HG02973 (cell line): Measurements from ENCODE around the gene ACOXL.
"Not testable (repeated sequence)": the region's sequence is repeated elsewhere in the genome, so short reads cannot be mapped to it uniquely, and the experiment has no call there.

Experiments
- ATAC-seq: cut with Tn5 transposase; IDR thresholded peaks from one replicate; pipeline ENCODE4 v1.9.1; 2021; ENCODE audit warnings: moderate library complexity; ENCODE audit not compliant: unreplicated experiment

The ACOXL gene

DNA sequence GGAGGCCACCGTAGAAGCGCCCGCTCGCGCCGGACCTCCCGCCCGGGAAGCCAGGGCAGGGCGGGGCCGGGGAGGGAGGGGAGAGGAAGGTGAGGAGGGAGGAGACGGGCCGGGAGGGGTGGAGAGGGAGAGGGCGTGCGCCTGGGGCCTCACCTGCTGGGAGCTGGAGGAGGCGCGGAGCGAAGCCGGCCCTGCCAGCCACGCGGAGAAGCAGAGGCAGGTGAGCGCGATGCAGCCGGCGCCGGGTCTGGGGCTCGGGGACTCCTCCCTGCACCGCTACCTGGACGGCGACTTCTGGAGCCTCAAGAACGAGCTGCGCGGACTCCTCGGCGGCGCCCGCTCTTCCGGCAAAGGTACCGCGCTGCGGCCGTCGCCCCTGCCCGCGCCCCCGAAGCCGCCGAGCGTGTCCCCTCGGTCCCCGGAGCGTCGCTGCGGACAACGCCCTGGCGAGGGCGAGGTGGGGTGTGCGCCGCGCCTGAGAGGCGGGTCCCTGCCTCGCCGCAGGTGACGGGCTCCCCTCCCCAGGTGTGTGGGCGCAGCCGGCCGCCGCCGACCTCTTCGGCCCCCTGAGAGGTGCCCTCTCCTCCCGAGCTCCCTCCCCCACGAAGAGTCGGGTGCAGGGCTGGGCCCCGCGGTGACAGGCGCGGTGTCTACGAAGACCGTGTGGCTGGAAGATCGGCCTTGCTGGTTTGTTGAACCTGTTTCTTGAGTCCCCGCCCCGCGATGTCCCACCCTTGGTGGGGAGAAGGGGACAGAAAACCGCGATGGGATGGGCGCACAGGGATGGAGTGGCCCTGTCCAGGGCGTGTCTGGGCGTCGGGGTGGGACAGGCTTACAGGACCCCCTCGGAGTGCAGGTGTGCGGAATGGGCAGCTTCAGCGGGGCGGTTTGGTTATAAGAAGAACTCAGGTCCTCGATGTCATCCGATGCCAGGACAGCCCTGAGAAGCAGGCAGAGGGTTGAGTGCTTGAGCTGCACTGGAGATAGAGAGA lies at the start of gene ACOXL:
Gene ACOXL (plus strand): TSS at position 152 of the 992 bp plus-strand sequence. CDS start 35,817 bp downstream, outside the sequence.
- ATAC-seq: no peak

DNA sequence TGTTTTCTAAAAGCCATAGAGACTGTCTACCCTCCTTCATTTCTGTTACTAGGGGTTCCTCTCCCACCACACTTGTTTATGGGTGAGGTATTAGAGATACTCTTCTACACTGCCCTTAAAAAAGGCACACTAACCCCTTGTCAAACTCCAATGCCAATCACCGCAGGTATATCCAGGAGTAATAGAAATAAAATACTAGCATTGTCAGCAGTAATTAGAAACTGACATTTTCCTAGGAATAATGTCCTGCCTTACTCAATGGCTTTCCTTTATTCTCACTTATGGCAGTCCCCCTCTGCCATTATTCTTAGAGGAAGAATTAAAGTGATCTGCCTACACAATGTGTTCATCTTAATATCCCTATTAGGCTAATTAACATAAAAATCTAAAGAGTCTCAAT lies 49.5 kb upstream of the ACOXL start:
- no peak for ATAC-seq

DNA sequence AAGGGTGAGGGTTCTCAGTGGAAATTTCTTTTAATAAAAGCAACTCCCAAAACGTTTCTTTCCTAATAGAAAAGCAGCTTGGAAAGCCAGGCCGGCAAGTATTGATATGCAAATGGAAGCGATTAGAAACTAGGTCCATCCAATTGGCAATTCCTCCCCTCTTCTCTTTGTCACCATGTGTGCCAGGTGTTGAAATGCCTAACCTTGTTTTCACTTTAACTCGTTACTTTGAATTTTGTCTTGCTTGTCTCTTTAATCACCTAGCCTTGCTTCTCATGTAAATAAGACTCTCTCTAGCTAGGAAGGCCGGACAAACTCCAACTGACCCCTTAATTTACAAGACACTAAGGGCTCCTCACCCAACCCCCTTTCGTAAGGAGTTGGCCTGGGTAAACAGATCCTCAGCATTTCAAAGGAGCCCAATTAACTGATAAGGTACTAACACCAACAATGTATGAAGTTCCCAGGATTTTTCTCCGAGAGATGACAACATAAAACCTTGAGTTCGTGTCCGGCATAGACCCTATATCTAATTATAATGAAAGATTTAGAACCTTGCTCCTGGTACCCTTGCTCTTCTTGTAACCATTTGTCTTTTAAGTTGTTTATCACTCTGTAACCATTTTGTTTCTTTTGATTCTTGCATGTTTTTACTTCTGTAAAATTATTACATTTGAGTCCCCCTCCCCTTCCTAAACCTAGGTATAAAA lies 44.4 kb upstream of the ACOXL start:
- not testable (repeated sequence) for ATAC-seq

DNA sequence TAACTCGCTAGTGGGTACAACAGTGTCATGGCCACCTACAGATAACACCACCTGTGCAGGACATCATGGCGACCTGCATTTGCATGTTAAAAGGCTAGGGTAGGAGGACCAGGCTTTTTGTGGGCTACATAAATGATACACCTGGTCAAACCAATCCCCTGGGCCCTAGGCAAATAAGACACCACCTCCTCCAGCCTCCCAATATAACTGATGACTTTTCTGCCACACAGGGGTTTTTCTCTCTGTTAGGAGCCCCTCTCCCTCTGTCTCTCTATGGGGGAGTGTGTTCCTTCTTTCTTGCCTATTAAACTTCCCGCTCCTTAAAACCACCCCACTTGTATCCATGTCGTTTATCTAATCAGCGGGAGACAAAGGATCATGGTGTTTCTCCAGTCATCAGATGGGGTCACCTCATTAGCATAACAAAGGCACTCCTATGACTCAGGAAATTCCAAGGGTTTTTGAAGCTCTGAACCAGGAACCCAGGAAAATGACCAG lies 43.7 kb upstream of the ACOXL start:
- ATAC-seq: no peak

DNA sequence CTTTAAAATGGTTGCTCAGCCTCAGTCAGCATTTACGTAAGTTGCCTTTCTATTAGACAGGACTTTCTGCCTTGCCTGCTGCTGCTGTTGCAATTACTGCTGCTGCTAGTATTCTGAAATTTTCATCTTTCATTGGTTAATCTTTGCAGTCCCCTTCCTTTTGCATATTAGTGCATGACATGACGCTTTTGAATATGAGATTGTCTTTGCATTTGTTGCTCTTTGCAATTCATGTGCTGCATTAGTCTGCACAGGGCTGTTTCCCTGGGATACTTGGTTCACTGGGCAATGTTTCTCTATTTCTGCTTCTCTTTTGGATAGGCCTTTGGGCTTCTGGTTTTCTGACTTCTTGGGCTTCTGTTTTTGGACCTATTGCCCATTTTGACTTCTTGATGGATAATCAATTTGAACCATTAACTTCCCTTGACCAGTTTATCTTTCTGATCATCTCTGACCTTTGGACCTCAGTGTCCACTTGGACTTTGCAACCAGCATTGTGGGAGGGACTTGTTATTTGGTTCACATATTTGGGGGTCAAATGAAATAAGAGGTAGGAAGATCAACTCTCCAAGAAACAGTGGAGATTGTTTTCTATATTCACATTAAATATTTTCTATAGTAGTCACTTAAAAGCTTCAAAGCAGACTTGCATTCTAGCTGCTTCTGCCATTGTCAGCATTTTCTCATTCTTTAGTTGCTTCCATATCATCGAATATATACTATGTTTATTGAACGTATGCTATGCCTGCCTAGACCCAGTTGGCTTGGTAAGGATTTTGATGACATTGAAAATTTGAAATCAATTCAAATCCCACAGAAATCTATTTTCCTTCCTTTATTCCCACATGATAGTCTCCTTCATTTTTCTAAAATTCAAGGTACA lies 42.0 kb upstream of the ACOXL start:
- ATAC-seq: no peak

DNA sequence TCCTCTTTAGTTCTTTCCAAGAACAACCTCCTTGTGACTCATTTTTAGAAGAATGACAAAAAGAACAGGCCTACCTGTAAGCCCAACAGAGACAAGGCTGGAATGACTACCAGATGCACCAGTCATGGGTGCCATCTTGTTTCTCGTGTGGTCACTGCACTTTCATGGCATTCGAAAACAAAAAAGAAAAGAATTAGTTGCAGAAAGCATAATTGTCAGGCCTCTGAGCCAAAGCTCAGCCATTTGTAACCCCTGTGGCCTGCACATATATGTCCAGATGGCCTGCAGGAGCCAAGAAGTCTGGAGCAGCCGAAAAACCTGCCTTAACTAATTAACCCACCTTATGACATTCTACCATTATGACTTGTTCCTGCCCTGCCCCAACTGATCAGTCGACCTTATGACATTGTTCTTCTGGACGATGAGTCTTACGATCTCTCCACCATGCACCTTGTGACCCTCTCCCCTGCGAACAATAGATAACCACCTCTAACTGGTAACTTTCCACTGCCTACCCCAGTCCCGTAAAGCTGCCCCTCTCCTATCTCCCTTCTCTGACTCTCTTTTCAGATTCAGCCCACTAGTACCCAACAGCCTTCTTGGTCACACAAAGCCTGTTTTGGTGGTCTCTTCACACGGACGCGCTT lies 40.6 kb upstream of the ACOXL start:
- no peak for ATAC-seq

DNA sequence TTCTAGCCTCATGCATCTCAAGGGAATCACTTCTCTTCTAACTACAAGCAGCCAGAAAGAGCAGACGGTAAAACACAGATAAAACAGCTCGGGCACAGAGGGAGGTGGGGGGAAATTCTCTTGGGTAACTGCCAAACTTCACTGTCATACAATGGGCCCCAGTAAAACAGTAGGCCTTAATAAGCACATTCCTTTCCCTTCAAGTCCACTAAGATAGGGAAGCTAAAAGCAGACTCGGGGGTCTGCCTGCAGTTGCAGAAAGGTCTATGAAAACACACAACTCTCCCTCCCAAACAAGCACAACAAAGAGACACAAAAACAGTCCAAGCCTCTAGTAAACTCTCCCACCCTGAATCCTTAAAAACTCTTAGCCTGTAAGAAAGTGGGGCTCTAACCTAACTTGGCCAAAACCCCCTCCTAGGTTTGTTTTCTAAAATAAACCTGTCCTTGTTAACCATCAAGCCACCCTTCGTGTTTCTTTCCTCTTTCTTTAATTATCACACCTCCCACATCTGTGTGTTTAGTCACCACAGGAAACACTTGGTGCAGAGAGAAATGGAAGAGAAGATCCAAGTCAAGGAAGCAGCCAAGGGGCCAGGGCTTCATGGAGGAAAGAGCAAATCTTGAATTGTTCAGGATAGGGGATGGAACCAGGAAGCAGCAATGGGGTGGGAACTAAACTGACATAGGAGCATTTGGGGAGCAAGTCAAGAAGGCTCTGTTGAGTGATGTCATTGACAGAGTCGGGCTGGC lies 37.1 kb upstream of the ACOXL start:
- ATAC-seq: not testable (repeated sequence)

DNA sequence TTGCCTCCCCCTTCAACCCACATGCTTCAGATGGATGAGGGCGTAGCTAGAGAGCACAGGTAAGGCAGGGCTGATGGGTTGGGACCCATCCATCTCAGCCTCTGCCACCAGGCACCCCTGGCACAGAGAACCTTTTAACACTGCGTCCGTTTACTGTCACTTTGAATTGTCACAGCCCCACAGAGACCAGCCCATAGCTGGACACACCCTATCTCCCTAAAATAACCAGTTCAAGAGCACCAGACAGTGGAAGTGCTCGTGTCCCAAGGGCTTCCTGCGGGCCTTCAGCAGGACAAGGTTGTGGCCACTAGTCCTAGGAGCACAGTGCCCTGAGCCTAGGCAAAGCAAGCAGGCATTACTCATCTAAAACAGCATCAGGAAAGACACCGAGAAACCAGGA lies 34.1 kb upstream of the ACOXL start:
- ATAC-seq: not testable (repeated sequence)

DNA sequence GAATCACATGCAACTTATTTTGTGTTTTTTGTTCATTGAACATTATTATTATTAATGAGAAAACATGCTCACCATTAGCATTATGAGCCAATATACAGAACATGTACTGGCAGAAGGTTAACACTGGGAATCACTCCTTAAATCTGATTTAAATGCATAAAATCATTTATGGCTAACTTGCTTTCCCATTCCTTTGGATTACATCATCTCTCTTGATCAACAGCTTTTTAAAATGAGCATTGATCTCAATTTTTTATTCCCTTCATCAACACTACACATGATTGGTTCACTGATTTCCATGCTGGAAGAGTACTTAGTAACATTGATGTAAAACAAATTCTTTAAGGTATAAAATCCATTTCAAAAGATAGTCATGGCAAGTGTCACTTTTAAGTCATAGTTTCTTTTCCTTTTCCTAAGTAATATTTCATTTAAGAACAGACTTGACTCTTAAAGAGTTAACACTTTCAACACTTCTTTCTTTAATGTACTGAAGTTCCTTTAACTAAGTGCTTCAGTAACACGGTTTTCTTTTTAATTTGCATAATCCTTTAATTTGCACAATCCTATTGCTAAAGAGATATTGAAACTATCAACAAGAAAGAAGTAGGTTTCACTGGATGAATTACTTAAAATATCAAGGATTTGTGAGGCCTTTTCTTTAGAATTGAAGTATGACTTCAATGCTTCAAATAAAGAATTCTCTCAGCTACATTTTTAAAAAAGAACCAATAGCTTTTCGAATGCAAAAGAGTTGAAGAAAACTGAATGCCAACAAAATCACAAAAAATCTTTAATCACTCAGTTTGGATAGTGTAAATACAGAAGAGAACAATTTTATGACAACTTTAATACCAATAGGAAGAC lies 29.6 kb upstream of the ACOXL start:
- ATAC-seq: no peak

DNA sequence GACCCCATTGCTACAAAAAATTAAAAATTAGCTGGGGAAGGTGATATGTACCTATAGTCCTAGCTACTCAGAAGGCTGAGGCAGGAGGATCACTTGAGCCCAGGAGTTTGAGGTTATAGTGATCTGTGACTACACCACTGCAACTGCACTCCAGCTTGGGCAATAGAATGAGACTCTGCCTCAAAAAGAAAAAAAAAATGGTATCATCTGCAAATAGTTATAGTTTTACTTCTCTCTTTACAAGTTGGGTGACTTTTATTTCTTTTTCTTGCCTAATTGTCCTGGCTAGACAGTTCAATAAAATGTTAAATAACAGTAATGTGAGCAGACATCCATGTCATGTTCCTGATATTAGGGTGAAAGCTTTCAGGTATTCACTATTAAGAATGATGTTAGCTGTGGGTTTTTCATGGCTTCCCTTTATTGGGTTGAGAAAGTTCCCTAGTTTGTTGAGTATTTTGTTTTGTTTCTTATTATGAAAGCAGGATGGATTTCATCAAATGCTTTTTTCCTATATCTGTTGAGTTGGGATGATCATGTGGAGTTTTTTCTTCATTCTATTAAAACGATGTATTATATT lies 24.9 kb upstream of the ACOXL start:
- ATAC-seq: no peak

DNA sequence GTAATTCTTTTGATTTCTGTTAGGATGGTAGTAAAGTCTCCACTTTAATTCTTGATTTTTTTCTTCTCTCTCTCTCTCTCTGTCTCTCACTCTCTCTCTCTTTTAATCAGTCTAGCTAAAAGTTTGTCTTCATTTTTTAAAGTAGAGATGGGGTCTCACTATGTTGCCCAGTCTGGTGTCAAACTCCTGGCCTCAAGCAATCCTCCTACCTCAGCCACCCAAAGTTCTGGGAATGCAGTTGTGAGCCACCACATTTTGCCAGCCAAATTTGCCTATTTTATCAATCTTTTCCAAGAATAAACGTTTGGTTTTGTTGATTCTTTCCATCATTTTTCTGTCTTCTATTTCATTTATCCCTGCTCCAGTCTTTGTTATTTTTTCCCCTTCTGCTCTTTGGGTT lies 23.9 kb upstream of the ACOXL start:
- no peak for ATAC-seq

DNA sequence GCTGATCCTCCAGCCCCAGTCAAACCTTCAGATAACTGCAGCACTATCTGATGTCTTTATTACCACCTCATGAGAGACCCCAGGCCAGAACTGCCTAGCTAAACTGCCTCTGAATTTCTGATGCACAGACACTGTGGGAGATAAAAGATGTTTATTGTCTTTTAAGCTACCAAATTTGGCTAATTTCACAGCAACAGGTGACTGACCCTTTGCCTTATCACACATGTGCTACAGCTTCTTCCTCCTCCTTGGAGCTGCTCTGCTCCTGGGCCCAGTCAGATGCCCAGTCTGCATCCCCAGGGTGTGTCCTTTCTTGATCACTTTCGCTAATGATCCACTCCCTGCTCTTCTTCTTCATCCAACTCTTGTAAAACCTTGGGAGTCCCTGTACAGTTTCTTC lies 19.6 kb upstream of the ACOXL start:
- no peak for ATAC-seq

DNA sequence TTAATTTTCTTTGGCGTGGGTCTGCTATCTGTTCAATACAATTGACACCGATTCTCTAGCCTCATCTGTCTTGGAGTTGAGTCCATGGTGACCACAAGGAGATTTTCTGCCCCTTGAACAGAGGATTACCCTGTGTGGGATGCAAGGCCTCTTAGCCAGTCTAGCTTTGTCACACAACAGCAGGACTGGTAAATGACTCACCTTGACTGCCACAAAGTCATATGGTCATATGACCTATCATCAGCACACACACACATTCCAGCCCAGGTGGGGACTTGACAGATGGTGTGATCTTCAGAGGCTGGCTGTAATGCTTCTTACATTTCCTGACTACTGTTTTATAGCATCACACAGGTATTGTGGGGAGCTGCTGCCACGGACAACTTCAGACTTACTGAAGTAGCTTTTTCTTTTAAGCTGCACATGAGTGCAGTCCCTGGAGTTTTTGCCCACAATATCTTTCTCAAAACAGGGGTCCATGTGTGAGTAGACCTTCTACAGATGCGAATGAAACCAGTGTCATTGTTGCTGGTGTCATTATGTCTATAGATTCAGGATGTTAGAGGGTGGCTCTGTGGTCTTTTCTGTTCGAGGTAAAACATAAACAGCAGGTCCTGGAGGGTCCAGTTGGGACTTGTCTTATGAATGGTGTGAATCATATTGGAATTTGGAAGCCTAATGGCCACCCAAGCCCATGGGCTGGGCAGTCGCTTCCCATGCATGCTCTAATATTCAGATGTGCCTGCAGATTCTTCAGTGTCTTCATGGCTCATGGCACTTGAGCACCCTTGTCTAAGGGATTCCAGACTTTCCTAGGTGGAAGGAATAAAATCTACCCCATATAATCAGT lies 18.6 kb upstream of the ACOXL start:
- no peak for ATAC-seq

DNA sequence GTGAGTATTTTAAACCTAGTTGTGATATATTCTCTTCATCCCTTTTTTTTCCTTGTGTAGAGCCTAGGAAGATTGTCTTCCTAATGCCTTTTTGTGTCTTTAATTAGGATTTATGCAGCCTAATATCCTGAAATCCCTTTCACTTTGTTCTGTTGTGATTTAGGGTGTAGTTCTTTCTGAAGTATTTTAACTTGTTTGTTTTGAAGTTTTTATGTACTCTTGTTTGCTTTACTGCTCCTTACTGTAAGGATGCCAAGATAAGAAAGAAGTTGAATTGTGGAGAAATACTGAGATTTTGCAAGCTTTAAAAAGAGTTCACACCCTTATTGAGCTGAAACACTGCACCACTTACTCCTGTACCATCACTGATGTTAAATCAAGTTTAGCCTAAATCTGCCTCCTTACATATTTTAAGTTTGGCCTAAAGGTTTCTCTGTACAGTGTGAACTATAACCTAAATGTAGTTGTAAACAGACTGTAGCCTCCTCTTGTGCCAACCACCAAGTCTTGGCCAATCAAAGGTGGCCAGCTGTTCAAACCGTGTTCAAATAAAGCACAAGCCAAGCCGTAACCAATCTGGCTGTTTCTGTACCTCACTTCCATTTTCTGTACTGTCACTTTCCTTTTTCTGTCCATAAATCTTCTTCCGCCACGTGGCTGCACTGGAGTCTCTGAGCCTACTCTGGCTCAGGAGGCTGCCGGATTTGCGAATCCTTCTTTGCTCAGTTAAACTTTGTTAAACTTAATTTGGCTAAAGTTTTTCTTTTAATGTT lies 17.7 kb upstream of the ACOXL start:
- no peak for ATAC-seq

DNA sequence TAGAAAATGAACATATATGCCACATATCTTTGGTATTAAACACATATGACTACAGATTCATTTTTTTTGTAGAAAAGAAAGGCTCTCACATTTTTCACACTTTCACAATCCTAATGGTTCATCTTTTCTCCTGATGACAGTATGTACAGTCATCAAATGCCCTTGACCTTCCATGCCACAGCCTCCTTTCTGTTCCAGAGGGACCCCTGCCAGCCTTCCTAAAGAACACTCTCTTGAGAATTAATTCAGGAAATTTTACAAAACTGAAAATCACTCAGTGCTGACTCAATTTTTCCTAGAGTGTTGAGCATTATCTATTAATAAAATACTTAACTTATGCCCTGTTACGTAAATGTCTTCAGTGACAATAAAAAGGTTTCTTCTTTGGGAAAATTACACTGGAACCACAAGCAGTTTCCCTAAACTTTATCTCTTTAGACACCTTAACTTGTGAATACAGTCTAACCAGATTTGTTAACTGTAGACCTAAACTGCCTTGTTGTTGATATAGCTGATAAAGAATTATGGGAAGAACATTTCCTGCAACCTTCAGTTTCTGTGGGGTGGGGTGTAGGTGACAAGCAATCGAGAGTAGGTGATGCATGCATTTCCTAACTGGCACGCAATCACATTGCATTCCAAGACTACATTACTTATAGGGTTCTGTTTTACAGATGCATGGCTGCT lies 15.3 kb upstream of the ACOXL start:
- ATAC-seq: no peak

DNA sequence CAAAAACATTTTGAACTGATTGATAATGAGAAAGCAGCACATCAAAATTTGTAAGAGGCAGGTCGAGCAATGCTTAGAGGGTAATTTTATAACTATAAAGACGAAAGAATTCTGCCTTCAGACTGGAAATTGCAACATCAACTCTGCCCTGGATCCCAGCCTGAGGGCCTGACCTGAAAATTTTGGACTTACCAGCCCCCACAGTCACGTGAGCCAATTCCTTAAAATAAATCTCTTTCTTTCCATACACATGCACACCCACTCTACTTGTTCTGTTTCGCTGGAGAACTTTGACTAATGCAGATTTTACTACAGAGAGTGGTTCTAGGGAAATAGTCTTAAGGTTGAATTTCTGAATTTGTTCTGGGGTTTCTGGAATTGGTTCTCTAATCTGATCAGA lies 14.6 kb upstream of the ACOXL start:
- ATAC-seq: no peak
